ENCODE measurements around the gene PTPRT. TPM values are rescaled to one million over a fixed set of nuclear protein-coding genes. Genes with fewer than 3 reads are reported as not detected.

The PTPRT gene
- total and polyA plus RNA-seq, 2 of the 13 experiments (the other 11 are each of a cell fraction or from before 2014, with no cell fraction given), result under 0.01 to 0.09 TPM

- TF ChIP-seq ATF7-NPFF (CRISPR knock-in tag; IDR thresholded peaks at IDR 0.05; ENCODE audit: low read depth), result no peak
These were observed 1076.5 kb downstream of the PTPRT start (continued) for GRCh38 chr20:42113236-42113635.

- FAIRE-seq (no peak), DNase-seq (ENCODE audit: low spot score) (no peak), ATAC-seq (no peak)
- Histone ChIP-seq H3K27me3 (ENCODE audit: control insufficient read depth in 1 of 2, insufficient read depth in 2 of 2, low read length in 2 of 2) (no peaks in the 10 kb centered on the region), H3K4me3 (replicated peaks in 1 of 3; ENCODE audit: insufficient read depth in 1 of 3, low read depth in 2 of 3, low read length in 3 of 3) (no peak overlapping the region), H3K27ac (ENCODE audit: extremely low read length, insufficient read depth, low read length) (no peak overlapping the region), H3K4me1 (ENCODE audit: insufficient read depth, low read length) (no peaks in the 10 kb centered on the region), H3K9me3 (ENCODE audit: low read length) (no peaks in the 10 kb centered on the region), H2AFZ (ENCODE audit: low read length) (no peak overlapping the region), H3K79me2 (ENCODE audit: insufficient read depth, low read length) (no peaks in the 10 kb centered on the region), H4K20me1 (ENCODE audit: insufficient read depth, low read length) (no peaks in the 10 kb centered on the region), H3K36me3 (replicated peaks in 1 of 2; ENCODE audit: control insufficient read depth in 1 of 2, insufficient read depth in 2 of 2, low read length in 2 of 2) (no peaks in the 10 kb centered on the region), H3K4me2 (ENCODE audit: low read depth, low read length) (no peak overlapping the region), H3K9ac (ENCODE audit: insufficient read depth, low read depth, low read length) (no peak overlapping the region)
- TF ChIP-seq GFI1 (CRISPR knock-in tag; IDR thresholded peaks at IDR 0.05; ENCODE audit: borderline replicate concordance) (no peak), ZNF737 (CRISPR knock-in tag; IDR thresholded peaks at IDR 0.05; ENCODE audit: borderline replicate concordance) (no peak), ZNF296 (CRISPR knock-in tag; conservative IDR thresholded peaks at IDR 0.05) (no peak), SSRP1 (CRISPR knock-in tag; IDR thresholded peaks at IDR 0.05) (no peak)
- 13% methylated on average over 5 of the region's 5 CpGs for WGBS (ENCODE audit: low lambda C conversion rate)
- CTCF ChIA-PET (ENCODE audit: low intra/inter-chr PET ratio, low total read pairs), result no interaction called here
- intact Hi-C loops (cut with micrococcal nuclease; ENCODE audit: unreplicated experiment), result no loop called here
- BruUV-seq (replicated peaks), result no TSS peak
- in situ Hi-C loops (cut with HindIII; ENCODE audit: extremely low pct_ligation_motif_present, low pct_unique_long_range_greater_than_20kb), result no loop called here
- POLR2A ChIA-PET, result no interaction called here
These were observed 1077.5 kb downstream of the PTPRT start for GRCh38 chr20:42112161-42112560.

GRCh38 chr20:42111349-42111748 is 1078.4 kb downstream of the PTPRT start:
- ChIA-PET CTCF (ENCODE audit: low intra/inter-chr PET ratio, low total read pairs) (no interaction called here), POLR2A (no interaction called here)
- Histone ChIP-seq H3K4me2 (ENCODE audit: low read depth, low read length) (no peak overlapping the region), H3K4me1 (ENCODE audit: insufficient read depth, low read length) (no peaks in the 10 kb centered on the region), H3K9me3 (ENCODE audit: low read length) (no peaks in the 10 kb centered on the region), H3K36me3 (replicated peaks in 1 of 2; ENCODE audit: control insufficient read depth in 1 of 2, insufficient read depth in 2 of 2, low read length in 2 of 2) (no peaks in the 10 kb centered on the region), H3K9ac (ENCODE audit: insufficient read depth, low read depth, low read length) (no peak overlapping the region), H3K79me2 (ENCODE audit: insufficient read depth, low read length) (no peaks in the 10 kb centered on the region), H3K27ac (ENCODE audit: extremely low read length, insufficient read depth, low read length) (no peak overlapping the region), H2AFZ (ENCODE audit: low read length) (no peak overlapping the region), H3K27me3 (ENCODE audit: control insufficient read depth in 1 of 2, insufficient read depth in 2 of 2, low read length in 2 of 2) (no peaks in the 10 kb centered on the region), H3K4me3 (replicated peaks in 1 of 3; ENCODE audit: insufficient read depth in 1 of 3, low read depth in 2 of 3, low read length in 3 of 3) (no peak overlapping the region), H4K20me1 (ENCODE audit: insufficient read depth, low read length) (no peaks in the 10 kb centered on the region)
- no peak for DNase-seq (ENCODE audit: low spot score)
- ATAC-seq, result no peak
- in situ Hi-C loops (cut with HindIII; ENCODE audit: extremely low pct_ligation_motif_present, low pct_unique_long_range_greater_than_20kb), result no loop called here
- no TSS peak for BruUV-seq (replicated peaks)
- no peak for FAIRE-seq
- intact Hi-C loops (cut with micrococcal nuclease; ENCODE audit: unreplicated experiment), result no loop called here
- 10% methylated on average over 1 of the region's 1 CpG for WGBS (ENCODE audit: low lambda C conversion rate)
- no peak for TF ChIP-seq ZBTB49 (CRISPR knock-in tag; IDR thresholded peaks at IDR 0.05; ENCODE audit: borderline replicate concordance)
- no peak for TF ChIP-seq DZIP1 (CRISPR knock-in tag; IDR thresholded peaks at IDR 0.05)
- no peak for TF ChIP-seq THAP8 (CRISPR knock-in tag; IDR thresholded peaks at IDR 0.05; ENCODE audit: borderline replicate concordance)
- no peak for TF ChIP-seq HNF1B (CRISPR knock-in tag; IDR thresholded peaks at IDR 0.05)
- no peak for TF ChIP-seq MXD4 (CRISPR knock-in tag; IDR thresholded peaks at IDR 0.05)
